NT2/D1 (cell line): ENCODE measurements around the gene TBPL2.
"Not testable (repeated sequence)": the region's sequence is repeated elsewhere in the genome, so short reads cannot be mapped to it uniquely, and the experiment has no call there.

Experiments used
- DNase-seq: peaks from one replicate; pipeline ENCODE4 v3.0.0-alpha.2; 2011; ENCODE audit warnings: low read depth, low spot score
- H3K27me3 ChIP-seq: 2 replicates; pipeline ENCODE4 v1.6.0; 2011; ENCODE audit warnings: mild to moderate bottlenecking; ENCODE audit not compliant: insufficient read length, insufficient read depth
- H3K36me3 ChIP-seq: 2 replicates; pipeline ENCODE4 v1.6.1; 2011; ENCODE audit warnings: mild to moderate bottlenecking, low read length, mixed read lengths; ENCODE audit not compliant: insufficient read depth, insufficient read length
- H3K4me1 ChIP-seq: 2 replicates; pipeline ENCODE4 v1.5.1; 2011; ENCODE audit not compliant: insufficient read depth, insufficient read length
- H3K4me3 ChIP-seq: 2 replicates; pipeline ENCODE4 v1.5.1; 2011; ENCODE audit warnings: low read depth; ENCODE audit not compliant: insufficient read length
- H3K9ac ChIP-seq: 2 replicates; pipeline ENCODE4 v1.6.0; 2011; ENCODE audit warnings: low read depth; ENCODE audit not compliant: insufficient read length
- H3K9me3 ChIP-seq: 2 replicates; pipeline ENCODE4 v1.5.1; 2011; ENCODE audit warnings: mild to moderate bottlenecking, low read length; ENCODE audit not compliant: insufficient read depth
- SUZ12 ChIP-seq: IDR thresholded peaks from 2 replicates; pipeline ENCODE4 v1.6.1; 2011; ENCODE audit not compliant: insufficient read length, insufficient read depth; ENCODE audit errors: extremely low read depth
- YY1 ChIP-seq: IDR thresholded peaks from 2 replicates; pipeline ENCODE4 v1.6.1; 2011; ENCODE audit not compliant: insufficient read length, insufficient read depth
- ZNF274 ChIP-seq: IDR thresholded peaks from 2 replicates; pipeline ENCODE4 v1.6.1; 2011; ENCODE audit warnings: mild to moderate bottlenecking, low read depth, low read length

The TBPL2 gene

GRCh38 chr14:55440385-55440784 is at the start of gene TBPL2:
TBPL2 (minus strand) TSS chr14:55440616; CDS start chr14:55440449, 167 bp downstream.
- Histone ChIP-seq H3K9ac (no peak within 1 kb of the TSS), H3K27me3 (no peaks in the 10 kb centered on the region), H3K36me3 (no peaks in the 10 kb centered on the region), H3K4me3 (no peak within 1 kb of the TSS), H3K9me3 (no peaks in the 10 kb centered on the region), H3K4me1 (no peaks in the 10 kb centered on the region)
- TF ChIP-seq SUZ12 (no peak), YY1 (no peak), ZNF274 (no peak)
- no peak for DNase-seq

- H3K27me3 ChIP-seq = no peaks in the 10 kb centered on the region
- no peak for TF ChIP-seq YY1
- TF ChIP-seq SUZ12 = no peak
- TF ChIP-seq ZNF274 = no peak
- H3K4me3 ChIP-seq = no peak overlapping the region
- H3K9me3 ChIP-seq = no peaks in the 10 kb centered on the region
- no peaks in the 10 kb centered on the region for H3K4me1 ChIP-seq
- DNase-seq = no peak
- H3K9ac ChIP-seq = no peak overlapping the region
- H3K36me3 ChIP-seq = no peaks in the 10 kb centered on the region
These were observed 47.8 kb upstream of the TBPL2 start for GRCh38 chr14:55488204-55488603.

- H3K36me3 ChIP-seq = no peaks in the 10 kb centered on the region
- no peak overlapping the region for H3K9ac ChIP-seq
- no peaks in the 10 kb centered on the region for H3K27me3 ChIP-seq
- no peaks in the 10 kb centered on the region for H3K9me3 ChIP-seq
- no peak overlapping the region for H3K4me3 ChIP-seq
- TF ChIP-seq YY1 = no peak
- no peak for TF ChIP-seq SUZ12
- no peaks in the 10 kb centered on the region for H3K4me1 ChIP-seq
- DNase-seq = no peak
These were observed 42.7 kb upstream of the TBPL2 start for GRCh38 chr14:55482936-55483605.

DNA sequence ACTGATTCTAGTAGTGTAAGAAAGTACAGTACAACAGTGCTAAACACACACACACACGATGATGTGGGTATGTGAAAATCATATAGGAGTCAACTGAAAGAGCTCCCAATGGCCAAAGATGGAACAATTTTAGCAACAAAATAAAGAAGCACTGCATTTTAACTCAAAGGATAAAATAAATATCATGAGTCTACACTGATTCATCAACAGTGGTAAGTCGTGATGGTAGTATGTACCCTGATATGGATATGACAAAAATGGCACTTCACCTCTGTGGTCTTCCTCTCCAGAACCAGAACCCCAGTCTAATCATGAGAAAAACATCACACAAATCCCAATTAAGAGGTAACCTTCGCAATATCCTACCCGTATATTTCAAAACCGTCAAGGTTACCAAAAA is 41.4 kb upstream of the TBPL2 start:
- no peaks in the 10 kb centered on the region for H3K9me3 ChIP-seq
- no peak overlapping the region for H3K4me3 ChIP-seq
- no peak for TF ChIP-seq SUZ12
- TF ChIP-seq ZNF274 = no peak
- no peaks in the 10 kb centered on the region for H3K4me1 ChIP-seq
- no peaks in the 10 kb centered on the region for H3K36me3 ChIP-seq
- no peak overlapping the region for H3K9ac ChIP-seq
- no peaks in the 10 kb centered on the region for H3K27me3 ChIP-seq
- no peak for DNase-seq

GRCh38 chr14:55477680-55478079 is 37.3 kb upstream of the TBPL2 start:
- no peak overlapping the region for H3K4me3 ChIP-seq
- no peaks in the 10 kb centered on the region for H3K4me1 ChIP-seq
- no peaks in the 10 kb centered on the region for H3K9me3 ChIP-seq
- no peaks in the 10 kb centered on the region for H3K27me3 ChIP-seq
- DNase-seq = no peak
- TF ChIP-seq ZNF274 (no peak), YY1 (no peak), SUZ12 (no peak)
- no peaks in the 10 kb centered on the region for H3K36me3 ChIP-seq
- no peak overlapping the region for H3K9ac ChIP-seq

DNA sequence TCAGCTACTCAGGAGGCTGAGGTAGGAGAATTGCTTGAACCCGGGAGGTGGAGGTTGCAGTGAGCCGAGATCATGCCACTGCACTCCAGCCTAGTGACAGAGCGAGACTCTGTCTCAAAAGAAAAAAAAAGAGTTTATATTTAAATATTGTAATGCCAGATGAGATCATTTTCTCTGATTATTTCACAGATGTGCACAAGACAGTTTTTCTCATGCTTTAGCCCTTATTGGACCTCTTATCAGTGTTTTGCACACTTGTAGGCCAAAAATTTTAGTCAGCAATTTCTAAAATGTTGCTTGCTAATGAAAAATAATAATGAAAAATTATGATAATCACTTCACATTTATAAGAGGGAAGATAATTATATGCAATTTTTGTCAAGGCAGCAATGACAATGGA is 36.0 kb upstream of the TBPL2 start:
- not testable (repeated sequence) for H3K27me3 ChIP-seq, H3K9ac ChIP-seq, DNase-seq, H3K4me3 ChIP-seq, H3K36me3 ChIP-seq, H3K4me1 ChIP-seq, H3K9me3 ChIP-seq

DNA sequence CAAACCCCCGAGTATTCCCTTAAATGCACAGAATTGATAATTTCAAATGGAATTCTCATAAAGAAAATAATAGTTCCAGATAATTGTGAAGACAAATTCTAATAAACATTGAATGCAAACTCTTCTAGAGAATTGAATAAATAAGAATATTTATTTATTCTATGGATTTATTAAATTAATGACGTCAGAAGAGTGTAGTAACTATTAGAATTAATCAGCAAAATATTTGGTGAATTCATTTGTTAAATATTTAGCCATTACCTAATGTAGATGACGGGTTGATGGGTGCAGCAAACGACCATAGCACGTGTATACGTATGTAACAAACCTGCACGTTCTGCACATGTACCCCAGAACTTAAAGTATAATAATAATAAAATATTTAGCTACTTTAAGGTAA is 33.4 kb upstream of the TBPL2 start:
- Histone ChIP-seq H3K9me3 (no peaks in the 10 kb centered on the region), H3K36me3 (no peaks in the 10 kb centered on the region), H3K27me3 (no peaks in the 10 kb centered on the region), H3K4me1 (no peaks in the 10 kb centered on the region), H3K9ac (no peak overlapping the region), H3K4me3 (no peak overlapping the region)
- DNase-seq = no peak
- no peak for TF ChIP-seq ZNF274
- no peak for TF ChIP-seq YY1
- no peak for TF ChIP-seq SUZ12

- Histone ChIP-seq H3K27me3 (no peaks in the 10 kb centered on the region), H3K4me1 (no peaks in the 10 kb centered on the region), H3K9ac (no peak overlapping the region), H3K9me3 (peaks cover 8% of the 10 kb centered on the region; the same call in 1 of the 2 replicates), H3K36me3 (no peaks in the 10 kb centered on the region), H3K4me3 (no peak overlapping the region)
- DNase-seq = no peak
- no peak for TF ChIP-seq ZNF274
- TF ChIP-seq SUZ12 = no peak
- TF ChIP-seq YY1 = no peak
These were observed 29.6 kb upstream of the TBPL2 start for GRCh38 chr14:55470025-55470424.
